ENCODE measurements around the gene TRIO.
A peak's percentile ranks its signal among the peaks of the same experiment; 100 is the strongest.
"Not testable (repeated sequence)": the region's sequence is repeated elsewhere in the genome, so short reads cannot be mapped to it uniquely, and the experiment has no call there.

The TRIO gene

DNA sequence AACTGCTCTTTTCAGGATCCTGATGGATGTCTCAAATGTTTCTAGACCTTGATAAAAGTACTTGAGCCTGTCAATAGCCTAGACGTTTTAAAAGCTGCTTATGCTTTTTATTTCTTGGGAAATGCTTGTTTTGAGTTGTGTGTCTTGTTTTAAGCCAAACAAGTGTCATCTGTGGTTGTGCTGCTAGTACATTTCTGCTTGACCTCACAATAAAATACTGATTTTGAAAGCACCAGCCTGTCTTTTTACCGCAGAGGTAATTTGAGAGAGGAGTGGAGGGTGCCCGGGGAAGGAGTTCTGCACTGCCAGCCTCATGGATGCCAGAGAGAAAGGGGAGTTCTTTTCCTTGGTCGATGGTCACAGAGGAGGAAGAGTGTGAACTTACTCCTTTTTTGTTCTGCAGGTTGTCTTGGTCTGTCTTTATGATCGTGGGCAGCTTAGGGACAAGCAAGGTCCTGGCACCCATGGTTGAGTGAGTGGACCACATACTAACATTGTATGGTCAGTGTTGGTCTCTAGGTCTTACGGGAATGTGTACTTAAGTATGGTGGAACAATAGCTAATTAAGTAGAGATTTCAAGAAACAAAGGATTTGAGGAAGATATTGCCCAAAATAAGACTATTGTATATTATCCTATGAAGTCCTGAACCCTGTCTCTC is 61.0 kb downstream of the TRIO start:
- H3K4me3 ChIP-seq (replicated peaks; ENCODE audit: low read depth, low read length) = peak overlapping the region; percentile 52
- no peaks in the 10 kb centered on the region for H3K27me3 ChIP-seq (replicated peaks; ENCODE audit: control insufficient read depth, insufficient read depth, low read length)
- no peak for TF ChIP-seq CTCF (IDR thresholded peaks at IDR 0.05; ENCODE audit: insufficient read depth, low read length, poor library complexity, severe bottlenecking)
- no peak for DNase-seq (ENCODE audit: extremely low read depth, insufficient read length)
- no peaks in the 10 kb centered on the region; the same call in 1 of the 2 replicates for H3K36me3 ChIP-seq (ENCODE audit: control insufficient read depth, insufficient read depth, low read length)

DNA sequence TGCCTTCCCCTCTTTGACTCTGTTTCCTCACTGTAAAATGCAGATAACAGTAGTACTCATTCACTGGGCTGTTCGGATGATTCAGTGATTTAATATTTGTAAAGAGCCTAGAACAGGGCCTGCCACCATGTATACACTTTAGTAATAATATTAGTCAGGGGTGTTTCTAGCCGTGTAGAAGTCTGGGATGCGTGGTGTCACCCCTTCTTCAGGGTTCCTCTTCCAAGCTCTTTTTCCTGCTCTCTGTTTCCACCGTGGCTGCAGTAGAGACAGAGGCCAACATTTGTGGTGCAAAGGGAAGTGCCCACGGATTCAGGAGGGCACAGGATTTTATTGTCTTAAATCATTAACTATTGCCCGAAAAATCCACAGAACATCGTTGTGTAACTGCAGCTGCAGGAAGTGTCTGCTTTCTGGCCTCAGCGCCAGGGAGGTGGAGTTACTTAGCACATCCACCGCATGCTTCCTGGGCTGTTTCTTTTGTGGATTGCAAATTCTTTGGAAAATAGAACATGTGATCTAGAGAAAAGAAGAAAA is 61.7 kb downstream of the TRIO start:
- DNase-seq (ENCODE audit: extremely low read depth, insufficient read length) = no peak
- no peak for TF ChIP-seq CTCF (IDR thresholded peaks at IDR 0.05; ENCODE audit: insufficient read depth, low read length, poor library complexity, severe bottlenecking)
- Histone ChIP-seq H3K36me3 (ENCODE audit: control insufficient read depth, insufficient read depth, low read length) (no peaks in the 10 kb centered on the region), H3K27me3 (replicated peaks; ENCODE audit: control insufficient read depth, insufficient read depth, low read length) (no peaks in the 10 kb centered on the region), H3K4me3 (replicated peaks; ENCODE audit: low read depth, low read length) (peak overlapping the region; percentile 52)

GRCh38 chr5:14206028-14206725 is 63.0 kb downstream of the TRIO start:
- Histone ChIP-seq H3K36me3 (ENCODE audit: control insufficient read depth, insufficient read depth, low read length) (no peaks in the 10 kb centered on the region), H3K4me3 (replicated peaks; ENCODE audit: low read depth, low read length) (no peak overlapping the region), H3K27me3 (replicated peaks; ENCODE audit: control insufficient read depth, insufficient read depth, low read length) (no peaks in the 10 kb centered on the region)
- no peak for TF ChIP-seq CTCF (IDR thresholded peaks at IDR 0.05; ENCODE audit: insufficient read depth, low read length, poor library complexity, severe bottlenecking)
- DNase-seq (ENCODE audit: extremely low read depth, insufficient read length) = no peak

GRCh38 chr5:14207428-14207827 is 64.3 kb downstream of the TRIO start:
- H3K27me3 ChIP-seq (replicated peaks; ENCODE audit: control insufficient read depth, insufficient read depth, low read length); H3K4me3 ChIP-seq (replicated peaks; ENCODE audit: low read depth, low read length); DNase-seq (ENCODE audit: extremely low read depth, insufficient read length); H3K36me3 ChIP-seq (ENCODE audit: control insufficient read depth, insufficient read depth, low read length): not testable (repeated sequence)

DNA sequence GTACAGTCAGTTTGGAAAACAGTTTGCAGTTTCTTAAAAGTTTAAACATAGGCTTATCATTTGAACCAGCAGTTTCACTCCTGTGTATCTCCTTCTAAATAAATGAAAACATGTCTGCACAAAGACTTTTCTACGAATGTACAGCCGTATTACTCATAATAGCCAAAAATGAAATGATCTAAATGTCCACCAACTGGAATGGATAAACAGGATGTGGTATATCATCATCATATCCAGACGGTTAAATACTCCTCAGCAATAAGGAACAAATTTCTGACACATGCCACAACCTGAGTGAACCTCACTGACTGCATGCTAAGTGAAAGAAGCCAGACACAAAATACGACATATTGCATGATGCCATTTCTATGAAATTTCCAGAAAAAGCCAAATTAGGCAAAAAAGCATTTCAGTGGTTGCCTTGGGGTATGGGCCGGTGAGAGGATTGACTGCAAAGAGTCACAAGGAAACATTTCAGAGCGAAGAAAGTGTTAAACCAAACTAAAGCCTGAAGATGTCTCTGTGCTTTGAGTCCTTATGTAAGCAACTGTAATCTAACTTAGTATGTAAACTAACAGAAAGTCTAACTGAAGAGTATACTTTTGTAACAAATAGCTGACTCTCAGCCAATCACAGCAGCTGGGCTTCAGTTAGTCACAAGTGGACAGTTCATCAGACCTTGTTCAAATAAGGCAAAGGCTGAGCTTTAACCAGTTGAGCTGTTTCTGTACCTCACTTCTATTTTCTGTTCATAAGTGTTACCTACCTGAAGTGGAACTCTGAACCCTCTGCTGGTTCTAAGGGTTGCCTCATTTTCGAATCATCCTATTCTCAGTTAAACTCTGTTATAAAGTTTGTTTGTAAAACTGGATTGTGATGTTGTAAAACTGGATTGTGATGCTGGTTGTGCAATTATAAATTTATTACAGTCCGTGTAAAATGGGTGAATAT is 65.2 kb downstream of the TRIO start:
- TF ChIP-seq CTCF (IDR thresholded peaks at IDR 0.05; ENCODE audit: insufficient read depth, low read length, poor library complexity, severe bottlenecking) = peak; percentile 39
- peak overlapping the region; percentile 45 for H3K4me3 ChIP-seq (replicated peaks; ENCODE audit: low read depth, low read length)
- no peaks in the 10 kb centered on the region for H3K27me3 ChIP-seq (replicated peaks; ENCODE audit: control insufficient read depth, insufficient read depth, low read length)
- no peaks in the 10 kb centered on the region for H3K36me3 ChIP-seq (ENCODE audit: control insufficient read depth, insufficient read depth, low read length)
- peak; percentile 72 for DNase-seq (ENCODE audit: extremely low read depth, insufficient read length)
